Stomach (tissue), 4 donors: ENCODE data around the gene RBFOX2.

Source experiments
- CTCF ChIP-seq, 7 experiments: fragments of 450-650 bp in 4 of 7; fragments of 200-600 bp in 3 of 7; sonication (generic) in 3 of 7; IDR thresholded peaks; one replicate each; pipeline ENCODE4 v1.5.1; 2016 to 2019; ENCODE audit warnings: antibody characterized with exemption in 7 of 7, control low read depth in 2 of 7, mild to moderate bottlenecking in 1 of 7
- EP300 ChIP-seq: sonication (generic); formaldehyde crosslinking; IDR thresholded peaks from one replicate; pipeline ENCODE4 v1.6.1; 2017; ENCODE audit warnings: antibody characterized with exemption
- POLR2A ChIP-seq, 4 donors: fragments of 450-650 bp; IDR thresholded peaks; one replicate each; pipeline ENCODE4 v1.6.1; 2016; ENCODE audit warnings: antibody characterized with exemption in 4 of 4, control low read depth in 2 of 4, mild to moderate bottlenecking in 1 of 4, moderate library complexity in 1 of 4
- POLR2AphosphoS5 ChIP-seq, 3 donors: sonication (generic); formaldehyde crosslinking; IDR thresholded peaks; one replicate each; pipeline ENCODE4 v1.6.1; 2016; ENCODE audit warnings: antibody characterized with exemption in 3 of 3

GRCh38 chr22:35900483-35901168 is 128.0 kb downstream of the RBFOX2 start:
- TF ChIP-seq POLR2A (IDR thresholded peaks at IDR 0.05) (no peak), CTCF (IDR thresholded peaks at IDR 0.05) (no peak), POLR2AphosphoS5 (IDR thresholded peaks at IDR 0.05) (no peak), EP300 (no peak)
